Activated naive CD4-positive, alpha-beta T cell treated with anti-CD3 and anti-CD28 coated beads, Interleukin-2, amount 10 ng/mL, durations not matched to agents 7 days and 5 days (primary cell): ENCODE data around the gene DGCR8.
"Not testable (repeated sequence)": the region's sequence is repeated elsewhere in the genome, so short reads cannot be mapped to it uniquely, and the experiment has no call there.

Experiments
- CTCF ChIA-PET: fragments of 350-600 bp; sonication (Branson Sonifier 250); formaldehyde crosslinking; loops from one replicate; lab custom pipeline; 2021; ENCODE audit warnings: antibody characterized with exemption; lab: Charles Lee
- DNase-seq: peaks from one replicate; pipeline ENCODE4 v3.0.0-alpha.2; 2020
- H3K27ac Mint-ChIP-seq: one replicate; pipeline ENCODE4 v1.8.0; 2021; ENCODE audit warnings: mild to moderate bottlenecking, moderate library complexity, mixed read lengths
- H3K27me3 Mint-ChIP-seq: one replicate; pipeline ENCODE4 v1.8.0; 2021; ENCODE audit warnings: mild to moderate bottlenecking, mixed read lengths
- H3K36me3 Mint-ChIP-seq: one replicate; pipeline ENCODE4 v1.8.0; 2021; ENCODE audit warnings: mixed read lengths
- H3K4me1 Mint-ChIP-seq: one replicate; pipeline ENCODE4 v1.8.0; 2021; ENCODE audit warnings: mixed read lengths
- H3K4me3 Mint-ChIP-seq: one replicate; pipeline ENCODE4 v1.8.0; 2021; ENCODE audit warnings: mild to moderate bottlenecking, moderate library complexity, mixed read lengths
- H3K9me3 Mint-ChIP-seq: one replicate; pipeline ENCODE4 v1.8.0; 2021; ENCODE audit warnings: mixed read lengths

The DGCR8 gene

DNA sequence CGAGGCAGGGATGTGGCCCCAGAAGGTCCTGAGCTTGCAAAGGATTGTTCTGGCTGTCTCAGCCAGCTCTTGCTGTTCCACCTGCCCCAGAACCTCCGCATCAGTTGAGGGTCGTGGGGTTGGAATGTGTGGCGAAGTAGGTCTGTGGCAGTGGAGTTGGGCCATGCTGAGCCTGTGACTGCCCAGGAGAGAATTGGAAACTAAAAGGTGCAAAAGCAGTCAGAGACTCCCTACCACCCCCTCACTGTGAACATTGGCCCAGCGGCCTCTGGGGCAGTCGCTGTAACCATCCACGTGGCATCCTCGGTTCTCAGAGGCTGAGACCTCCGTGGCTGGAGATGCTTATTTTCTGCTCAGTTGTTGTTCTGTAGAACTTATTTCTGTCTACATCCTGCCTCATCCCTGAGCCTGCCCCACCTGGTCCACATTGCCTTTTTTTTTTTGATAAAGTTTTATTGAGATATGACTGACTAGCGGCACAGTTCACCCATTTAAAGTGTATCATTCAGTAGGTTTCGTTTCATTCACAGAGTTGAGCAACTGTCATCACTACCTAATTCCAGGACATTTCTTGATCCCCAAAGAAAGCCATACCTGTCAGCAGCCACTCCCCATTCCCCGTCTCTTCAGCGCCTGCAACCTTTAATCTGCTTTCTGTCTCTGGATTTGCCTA lies 22.3 kb upstream of the DGCR8 start:
- no peaks in the 10 kb centered on the region for H3K9me3 Mint-ChIP-seq
- H3K27ac Mint-ChIP-seq: no peak overlapping the region
- H3K4me1 Mint-ChIP-seq: peaks cover 2% of the 10 kb centered on the region
- H3K36me3 Mint-ChIP-seq: peaks cover 9% of the 10 kb centered on the region
- DNase-seq: no peak
- CTCF ChIA-PET: no interaction called here
- no peaks in the 10 kb centered on the region for H3K27me3 Mint-ChIP-seq
- H3K4me3 Mint-ChIP-seq: no peak overlapping the region

DNA sequence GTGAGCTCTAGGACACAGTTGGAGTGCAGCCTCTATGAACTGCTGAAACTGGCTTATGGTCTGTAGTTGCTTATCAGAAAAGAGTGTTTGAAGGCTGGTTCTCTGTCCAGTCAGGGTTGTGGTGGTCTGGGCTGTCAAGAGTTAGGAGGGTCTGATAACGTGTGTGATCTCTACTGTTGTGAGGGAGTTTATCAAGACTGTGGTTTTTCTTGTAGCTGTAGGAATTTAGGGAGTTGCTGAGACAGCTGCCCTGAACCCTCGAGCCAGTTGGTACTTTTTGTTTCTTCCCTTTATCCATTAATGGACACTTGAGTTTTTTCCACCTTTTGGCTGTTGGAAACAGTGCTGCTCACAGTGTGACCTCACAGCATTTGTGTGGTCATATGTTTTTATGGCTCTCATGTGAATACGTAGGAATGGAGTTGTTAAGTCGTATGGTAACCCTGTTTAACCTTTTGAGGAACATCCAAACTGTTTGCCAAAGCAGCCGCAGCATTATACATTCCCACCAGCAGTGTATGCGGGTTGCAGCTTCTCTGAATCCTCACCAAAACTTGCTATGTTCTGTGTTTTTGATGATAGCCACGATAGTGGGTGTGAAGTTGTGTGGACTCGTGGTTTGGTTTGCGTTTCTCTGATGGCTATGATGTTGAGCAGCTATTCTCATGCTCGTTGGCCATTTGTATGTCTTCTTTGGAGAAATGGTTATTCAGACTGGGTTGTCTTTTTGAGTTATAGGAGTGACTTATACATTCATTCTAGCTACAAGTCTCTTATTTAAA lies 20.9 kb upstream of the DGCR8 start:
- CTCF ChIA-PET: interaction anchor here (0.6 kb wide), 1 partner anchor 21 kb away, joined by 3 read pairs; no protein-coding TSS in a partner anchor
- Mint-ChIP-seq H3K4me1 (peaks cover 2% of the 10 kb centered on the region), H3K36me3 (peaks cover 11% of the 10 kb centered on the region)

DNA sequence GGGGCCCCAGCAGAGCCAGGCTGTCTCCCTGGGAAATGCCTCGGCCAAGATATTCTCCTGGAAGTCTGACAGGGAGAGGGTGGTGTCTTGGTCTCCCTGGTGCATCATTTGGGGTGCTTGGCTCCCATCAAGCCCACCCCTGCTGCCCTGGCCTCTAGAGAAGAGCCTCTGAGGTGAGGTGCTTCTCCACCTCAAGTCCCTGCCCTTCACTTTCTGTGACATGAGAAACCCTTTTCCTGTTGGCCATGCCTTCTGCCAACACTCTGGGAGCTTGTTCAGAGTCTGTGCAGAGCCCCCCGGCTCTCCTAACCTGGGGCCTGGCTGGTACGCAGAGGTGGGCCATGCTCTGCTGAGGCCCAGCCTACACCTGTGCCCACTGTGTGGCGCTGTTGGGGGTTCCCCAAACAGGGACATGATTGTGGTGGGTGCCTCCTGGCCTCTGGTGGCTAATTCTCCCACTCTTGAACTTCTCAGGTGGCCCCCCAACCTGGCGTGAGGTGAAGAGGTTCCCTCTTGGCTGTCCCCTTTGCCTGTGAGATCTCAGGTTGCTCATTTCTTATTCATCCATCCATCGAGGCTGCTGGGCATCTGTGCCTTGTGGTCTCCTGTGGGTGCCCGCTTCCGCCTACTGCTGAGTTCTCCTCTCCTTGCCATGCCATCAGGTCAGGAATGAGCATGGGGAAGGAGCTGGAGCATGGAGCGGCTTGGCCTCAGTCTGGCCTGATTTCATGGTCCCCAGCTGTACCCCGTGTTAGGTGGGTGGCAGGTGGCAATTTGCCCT lies 19.2 kb upstream of the DGCR8 start:
- Mint-ChIP-seq H3K4me3 (no peak overlapping the region), H3K4me1 (peaks cover 2% of the 10 kb centered on the region), H3K9me3 (no peaks in the 10 kb centered on the region), H3K27ac (no peak overlapping the region), H3K27me3 (no peaks in the 10 kb centered on the region), H3K36me3 (peaks cover 9% of the 10 kb centered on the region)
- no peak for DNase-seq
- CTCF ChIA-PET: interaction anchor here (1.1 kb wide), 1 partner anchor 113 kb away, joined by 3 read pairs; no protein-coding TSS in a partner anchor

More for the DNA sequence above, 20.9 kb upstream of the DGCR8 start:
- DNase-seq: no peak
- no peak overlapping the region for H3K27ac Mint-ChIP-seq
- H3K4me3 Mint-ChIP-seq: no peak overlapping the region
- H3K9me3 Mint-ChIP-seq: no peaks in the 10 kb centered on the region
- H3K27me3 Mint-ChIP-seq: no peaks in the 10 kb centered on the region

DNA sequence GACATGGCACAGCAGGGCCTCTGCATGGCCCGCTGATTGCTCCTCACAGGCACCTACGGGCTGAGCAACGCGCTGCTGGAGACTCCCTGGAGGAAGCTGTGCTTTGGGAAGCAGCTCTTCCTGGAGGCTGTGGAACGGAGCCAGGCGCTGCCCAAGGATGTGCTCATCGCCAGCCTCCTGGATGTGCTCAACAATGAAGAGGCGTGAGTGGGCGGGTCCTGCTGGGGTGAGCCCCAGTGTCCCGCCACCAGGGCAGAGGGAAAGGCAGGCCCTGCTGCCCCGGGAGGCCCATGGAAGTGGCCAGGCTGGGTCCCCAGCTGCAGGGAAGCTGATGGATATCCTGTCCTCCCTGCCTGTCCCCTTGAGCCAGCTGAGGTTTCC lies 18.6 kb upstream of the DGCR8 start:
- no peak for DNase-seq
- Mint-ChIP-seq H3K27ac (no peak overlapping the region), H3K36me3 (peaks cover 9% of the 10 kb centered on the region), H3K27me3 (no peaks in the 10 kb centered on the region), H3K9me3 (no peaks in the 10 kb centered on the region), H3K4me1 (peaks cover 2% of the 10 kb centered on the region), H3K4me3 (no peak overlapping the region)
- CTCF ChIA-PET: no interaction called here

DNA sequence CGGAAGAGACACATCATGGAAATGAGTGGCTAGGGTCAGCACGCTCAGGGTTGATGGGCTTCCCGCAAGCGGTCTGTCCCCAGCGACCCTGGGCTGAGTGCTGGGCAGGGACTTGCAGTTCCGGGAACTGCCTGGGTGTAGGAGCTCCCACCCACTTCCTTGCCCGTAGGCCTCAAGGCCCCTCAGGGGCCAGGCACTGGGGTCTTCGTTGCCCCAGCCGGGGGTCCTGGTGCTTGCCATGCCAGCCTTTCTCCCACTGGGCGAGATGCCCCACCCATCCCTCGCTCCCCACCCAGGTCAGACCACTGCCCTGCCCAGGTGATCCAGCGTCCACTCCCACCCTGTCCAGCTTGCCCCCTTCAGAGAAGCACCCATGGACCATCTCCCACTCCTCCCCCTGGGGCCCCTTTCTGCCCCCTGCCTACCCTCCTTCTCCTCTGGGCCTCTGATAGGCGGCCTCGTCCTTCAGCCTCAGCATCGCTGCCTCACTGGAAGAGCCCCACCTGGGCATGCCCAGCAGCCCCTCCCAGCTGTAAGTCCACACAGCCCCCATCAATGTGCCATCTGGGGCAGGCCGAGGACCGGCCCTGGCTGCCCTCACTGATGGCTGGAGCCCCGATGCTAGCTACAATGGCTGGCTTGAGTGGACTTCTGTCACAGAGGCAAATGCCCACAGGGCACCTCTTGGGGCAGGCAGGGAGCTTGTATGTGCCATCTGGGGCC lies 17.8 kb upstream of the DGCR8 start:
- H3K4me3 Mint-ChIP-seq: no peak overlapping the region
- CTCF ChIA-PET: no interaction called here
- H3K27ac Mint-ChIP-seq: no peak overlapping the region
- peaks cover 2% of the 10 kb centered on the region for H3K4me1 Mint-ChIP-seq
- H3K36me3 Mint-ChIP-seq: peaks cover 9% of the 10 kb centered on the region
- no peaks in the 10 kb centered on the region for H3K27me3 Mint-ChIP-seq
- no peak for DNase-seq
- no peaks in the 10 kb centered on the region for H3K9me3 Mint-ChIP-seq

DNA sequence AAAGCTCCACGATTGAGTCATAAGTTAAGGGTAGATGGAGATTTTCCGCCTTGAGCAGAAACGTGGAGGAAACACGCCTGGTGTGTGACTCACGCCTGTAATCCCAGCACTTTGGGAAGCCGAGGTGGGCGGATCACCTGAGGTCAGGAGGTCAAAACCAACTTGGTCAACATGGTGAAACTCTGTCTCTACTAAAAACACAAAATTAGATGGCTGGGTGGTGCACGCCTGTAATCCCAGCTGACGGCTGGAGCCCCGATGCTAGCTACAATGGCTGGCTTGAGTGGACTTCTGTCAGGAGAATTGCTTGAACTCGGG lies 17.3 kb upstream of the DGCR8 start:
- no peak overlapping the region for H3K27ac Mint-ChIP-seq
- H3K4me3 Mint-ChIP-seq: no peak overlapping the region
- CTCF ChIA-PET: no interaction called here
- no peak for DNase-seq
- peaks cover 9% of the 10 kb centered on the region for H3K36me3 Mint-ChIP-seq
- H3K27me3 Mint-ChIP-seq: no peaks in the 10 kb centered on the region
- H3K4me1 Mint-ChIP-seq: peaks cover 2% of the 10 kb centered on the region
- no peaks in the 10 kb centered on the region for H3K9me3 Mint-ChIP-seq

DNA sequence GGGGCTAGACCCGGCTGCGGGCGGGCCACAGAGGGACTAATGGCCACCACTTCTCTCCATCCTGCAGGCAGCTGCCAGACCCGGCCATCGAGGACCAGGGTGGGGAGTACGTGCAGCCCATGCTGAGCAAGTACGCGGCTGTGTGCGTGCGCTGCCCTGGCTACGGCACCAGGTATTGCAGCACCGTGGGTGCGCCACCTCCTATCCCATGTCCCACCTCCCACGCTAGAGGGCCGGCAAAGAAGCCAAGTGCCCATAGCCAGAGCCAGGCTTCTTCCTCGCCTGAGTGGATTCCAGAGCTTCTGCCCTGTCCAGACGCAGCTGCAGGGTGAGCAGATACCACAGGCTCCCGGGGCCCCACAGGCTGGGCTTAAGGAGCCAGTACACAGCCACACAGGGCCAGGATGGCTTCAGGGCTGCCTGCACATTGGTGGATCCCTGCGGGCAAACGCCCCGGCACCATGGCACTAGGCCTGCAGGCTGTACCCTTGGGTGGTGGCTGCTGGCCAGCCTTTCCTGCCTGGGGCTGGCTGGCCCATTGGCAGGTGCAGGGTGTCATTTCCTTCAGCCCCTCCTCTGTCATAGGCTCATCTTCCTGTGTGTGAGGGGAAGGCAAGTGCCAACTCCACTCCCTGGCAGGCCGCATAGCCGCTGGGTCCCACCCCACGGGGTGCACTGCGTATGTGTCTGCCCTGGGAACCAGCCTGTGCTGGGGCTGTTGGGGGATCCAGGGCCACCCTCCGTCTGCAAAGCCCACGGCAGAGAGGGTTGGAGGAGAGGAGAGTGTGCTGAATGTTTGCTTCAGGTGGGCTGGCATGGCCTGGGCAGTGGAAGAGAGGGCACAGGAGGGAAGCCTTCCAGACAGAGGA lies 16.5 kb upstream of the DGCR8 start:
- Mint-ChIP-seq H3K36me3 (peaks cover 7% of the 10 kb centered on the region), H3K27me3 (no peaks in the 10 kb centered on the region), H3K4me1 (peaks cover 2% of the 10 kb centered on the region), H3K27ac (no peak overlapping the region), H3K9me3 (no peaks in the 10 kb centered on the region), H3K4me3 (no peak overlapping the region)
- CTCF ChIA-PET: no interaction called here
- no peak for DNase-seq

DNA sequence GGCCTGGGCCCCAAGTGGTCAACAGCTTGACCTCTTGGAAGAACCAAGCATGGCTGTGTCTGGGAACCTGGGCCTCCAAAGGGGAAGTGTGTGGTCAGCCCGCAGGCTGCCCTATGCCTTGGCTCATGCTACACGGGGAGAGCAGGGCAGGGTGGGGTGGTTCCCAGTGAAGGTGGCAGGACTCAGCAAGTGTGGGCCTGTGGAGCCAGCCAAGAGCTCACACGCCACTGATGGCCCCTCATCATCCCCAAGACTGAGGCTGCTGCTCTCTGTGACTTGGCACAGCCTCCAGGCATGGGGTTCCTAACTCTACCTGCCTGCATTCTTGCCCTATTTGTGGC lies 15.9 kb upstream of the DGCR8 start:
- DNase-seq: no peak
- H3K36me3 Mint-ChIP-seq: peaks cover 7% of the 10 kb centered on the region
- H3K27ac Mint-ChIP-seq: no peak overlapping the region
- CTCF ChIA-PET: no interaction called here
- no peaks in the 10 kb centered on the region for H3K9me3 Mint-ChIP-seq
- no peaks in the 10 kb centered on the region for H3K4me1 Mint-ChIP-seq
- H3K4me3 Mint-ChIP-seq: no peak overlapping the region
- no peaks in the 10 kb centered on the region for H3K27me3 Mint-ChIP-seq

DNA sequence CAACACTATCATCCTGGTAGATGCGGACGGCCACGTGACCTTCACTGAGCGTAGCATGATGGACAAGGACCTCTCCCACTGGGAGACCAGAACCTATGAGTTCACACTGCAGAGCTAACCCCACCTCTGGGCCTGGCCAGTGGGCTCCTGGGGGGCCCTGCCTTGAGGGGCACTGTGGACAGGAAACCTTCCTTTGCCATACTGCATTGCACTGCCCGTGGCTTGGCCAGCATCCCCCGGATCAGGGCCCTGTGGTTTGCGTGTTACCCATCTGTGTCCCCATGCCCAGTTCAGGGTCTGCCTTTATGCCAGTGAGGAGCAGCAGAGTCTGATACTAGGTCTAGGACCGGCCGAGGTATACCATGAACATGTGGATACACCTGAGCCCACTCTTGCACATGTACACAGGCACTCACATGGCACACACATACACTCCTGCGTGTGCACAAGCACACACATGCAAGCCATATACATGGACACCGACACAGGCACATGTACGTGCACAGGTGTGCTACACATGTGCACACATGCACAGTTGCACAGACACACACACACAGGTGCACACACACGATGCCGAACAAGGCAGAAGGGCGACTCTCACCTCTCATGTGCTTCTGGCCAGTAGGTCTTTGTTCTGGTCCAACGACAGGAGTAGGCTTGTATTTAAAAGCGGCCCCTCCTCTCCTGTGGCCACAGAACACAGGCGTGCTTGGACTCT lies 15.3 kb upstream of the DGCR8 start:
- H3K36me3 Mint-ChIP-seq: peaks cover 7% of the 10 kb centered on the region
- no peak overlapping the region for H3K27ac Mint-ChIP-seq
- no peaks in the 10 kb centered on the region for H3K4me1 Mint-ChIP-seq
- H3K4me3 Mint-ChIP-seq: no peak overlapping the region
- CTCF ChIA-PET: no interaction called here
- no peaks in the 10 kb centered on the region for H3K27me3 Mint-ChIP-seq
- H3K9me3 Mint-ChIP-seq: no peaks in the 10 kb centered on the region
- no peak for DNase-seq

DNA sequence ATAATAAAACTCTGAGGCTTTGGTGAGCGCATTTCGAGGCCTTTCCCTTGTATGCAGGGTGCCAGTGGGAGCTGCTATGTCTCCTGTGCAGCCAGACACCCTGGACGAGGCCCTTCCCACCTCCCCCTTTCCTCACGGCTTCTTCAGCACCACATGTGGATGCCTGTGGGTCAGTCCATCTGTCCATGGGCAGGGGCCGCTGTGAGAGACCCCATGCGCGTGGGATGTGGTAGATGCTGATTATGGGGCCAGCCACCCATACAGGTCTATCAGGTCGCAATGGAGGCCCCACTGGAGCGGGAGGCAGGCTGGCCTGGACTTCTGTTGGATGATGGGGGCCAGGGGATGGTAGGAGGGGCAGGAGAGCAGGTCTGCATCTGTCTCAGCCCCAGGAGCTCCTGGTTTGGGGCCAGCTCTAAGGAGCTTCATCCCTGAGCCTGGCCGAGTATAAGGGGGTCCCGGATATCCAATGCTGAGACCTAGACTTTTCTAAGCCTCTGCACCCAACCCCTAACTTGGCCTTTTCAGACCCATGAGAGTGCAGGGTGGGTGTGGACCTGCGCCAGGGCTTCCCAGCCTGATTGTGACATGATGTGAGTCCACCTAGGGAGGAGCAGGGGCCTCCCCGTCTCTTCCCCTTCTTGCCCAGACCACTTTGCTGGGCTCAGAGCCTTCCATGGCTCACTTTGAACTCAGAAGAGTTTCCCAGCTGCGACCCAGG lies 14.0 kb upstream of the DGCR8 start:
- no peak for DNase-seq
- Mint-ChIP-seq H3K9me3 (no peaks in the 10 kb centered on the region), H3K4me1 (no peaks in the 10 kb centered on the region), H3K27ac (no peak overlapping the region), H3K4me3 (no peak overlapping the region), H3K27me3 (peaks cover 5% of the 10 kb centered on the region), H3K36me3 (peaks cover 4% of the 10 kb centered on the region)
- CTCF ChIA-PET: interaction anchor here (1.0 kb wide), 1 partner anchor 17 kb away, joined by 3 read pairs; no protein-coding TSS in a partner anchor

DNA sequence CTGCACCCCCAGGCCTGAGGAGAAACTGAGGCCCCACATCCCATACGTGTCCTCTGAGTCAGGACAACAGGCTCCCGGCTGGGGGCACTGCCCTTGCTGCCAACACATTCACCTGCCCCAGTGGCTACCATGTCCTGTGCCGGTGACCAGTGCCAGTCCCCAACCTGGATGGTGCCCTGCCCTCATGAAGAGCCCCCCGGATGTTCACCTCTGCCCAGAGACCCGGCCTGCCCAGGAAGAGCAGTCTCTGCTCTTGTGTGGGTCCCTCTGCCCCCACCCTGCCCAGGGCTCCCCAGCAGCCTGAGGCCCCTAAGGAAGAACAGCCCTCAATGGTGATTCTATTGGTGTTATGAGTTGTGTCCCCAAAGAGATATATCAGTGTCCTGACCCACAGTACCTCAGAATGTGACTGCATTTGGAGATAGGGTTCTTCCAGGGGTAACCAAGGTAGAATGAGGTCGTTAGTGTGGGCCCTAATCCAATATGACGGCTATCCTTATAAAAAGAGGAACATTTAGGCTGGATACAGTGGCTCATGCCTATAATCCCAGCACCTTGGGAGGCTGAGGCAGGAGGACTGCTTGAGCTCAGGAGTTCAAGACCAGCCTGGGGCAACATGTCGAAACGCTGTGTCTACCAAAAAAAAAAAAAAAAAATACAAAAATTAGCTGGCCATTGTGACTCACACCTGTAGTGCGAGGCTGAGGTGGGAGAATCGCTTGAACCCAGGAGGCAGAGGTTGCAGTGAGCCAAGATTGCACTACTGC lies 13.2 kb upstream of the DGCR8 start:
- CTCF ChIA-PET: interaction anchor here (0.6 to 1.0 kb wide), 2 partner anchors 16 kb away, joined by 3 to 4 read pairs; no protein-coding TSS in a partner anchor
- H3K4me3 Mint-ChIP-seq: no peak overlapping the region
- no peak for DNase-seq
- no peaks in the 10 kb centered on the region for H3K9me3 Mint-ChIP-seq
- no peak overlapping the region for H3K27ac Mint-ChIP-seq
- peaks cover 2% of the 10 kb centered on the region for H3K36me3 Mint-ChIP-seq
- peaks cover 5% of the 10 kb centered on the region for H3K27me3 Mint-ChIP-seq
- H3K4me1 Mint-ChIP-seq: no peaks in the 10 kb centered on the region

DNA sequence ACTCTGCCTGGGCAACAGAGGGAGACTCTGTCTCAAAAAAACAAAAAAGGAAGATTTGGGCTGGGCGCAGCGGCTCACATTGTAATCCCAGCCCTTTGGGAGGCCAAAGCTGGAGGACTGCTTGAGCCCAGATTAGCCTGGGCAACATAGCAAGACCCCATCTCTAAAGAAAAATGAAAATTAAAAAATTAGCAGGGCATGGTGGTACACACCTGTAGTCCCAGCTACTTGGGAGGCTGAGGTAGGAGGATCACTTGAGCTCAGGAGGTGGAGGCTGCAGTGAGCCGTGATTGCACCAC lies 12.7 kb upstream of the DGCR8 start:
- not testable (repeated sequence) for H3K36me3 Mint-ChIP-seq, H3K4me1 Mint-ChIP-seq, DNase-seq, H3K27me3 Mint-ChIP-seq, H3K27ac Mint-ChIP-seq, H3K4me3 Mint-ChIP-seq, H3K9me3 Mint-ChIP-seq
- CTCF ChIA-PET: interaction anchor here (0.6 kb wide), 1 partner anchor 16 kb away, joined by 4 read pairs; no protein-coding TSS in a partner anchor
